GM18868 (cell line): Measurements from ENCODE around the gene ZBTB46.

Experiments
- ATAC-seq: cut with Tn5 transposase; IDR thresholded peaks from one replicate; pipeline ENCODE4 v1.9.1; 2021; ENCODE audit warnings: mild to moderate bottlenecking, moderate library complexity; ENCODE audit not compliant: unreplicated experiment

Gene ZBTB46

DNA sequence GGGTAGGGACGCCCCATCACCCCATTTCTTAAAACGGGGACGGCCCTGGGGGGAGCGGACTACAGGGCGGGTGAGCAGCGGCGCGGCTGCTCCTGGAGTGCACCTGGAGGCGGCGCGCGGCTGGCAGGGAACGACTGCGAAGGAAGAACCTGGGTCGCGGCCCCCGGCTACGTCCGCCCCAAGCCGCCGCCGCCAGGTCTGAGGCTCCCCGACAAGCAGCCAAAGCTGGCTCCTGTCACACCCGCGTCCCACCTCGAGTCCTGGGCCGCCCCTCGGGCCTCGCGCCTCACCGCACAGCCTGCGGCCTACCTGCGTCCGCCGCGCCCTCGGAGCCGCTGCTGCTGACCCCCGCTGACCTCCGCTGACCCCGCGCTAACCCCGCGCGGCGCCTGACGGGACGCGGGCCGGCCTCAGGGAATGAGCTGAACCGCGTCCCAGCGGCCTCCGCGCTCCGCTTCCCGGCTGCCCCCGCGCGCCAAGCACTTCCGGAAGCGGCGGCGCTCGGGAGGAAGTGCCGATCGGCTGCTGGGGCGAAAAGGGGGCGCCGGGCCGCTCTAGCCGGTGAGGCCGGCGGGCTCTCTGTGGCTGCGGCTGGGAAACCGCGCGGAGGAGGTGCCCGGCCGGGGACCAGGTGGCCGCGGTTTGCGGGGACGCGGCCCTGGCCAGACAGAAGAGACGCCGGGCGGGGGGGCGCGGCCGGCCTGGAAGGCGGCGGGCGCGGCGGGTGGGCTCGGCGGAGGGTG, 123.3 kb downstream of the ZBTB46 start, which contains the start of the genes ARFRP1 and ZGPAT:
Gene ARFRP1 (minus strand): TSS at position 419 of the 743 bp plus-strand sequence. CDS start 885 bp downstream, outside the sequence.
Gene ZGPAT (plus strand): TSS at position 482 of the 743 bp plus-strand sequence. CDS start 542 bp downstream, outside the sequence.
- ATAC-seq: peak; percentile 73

DNA sequence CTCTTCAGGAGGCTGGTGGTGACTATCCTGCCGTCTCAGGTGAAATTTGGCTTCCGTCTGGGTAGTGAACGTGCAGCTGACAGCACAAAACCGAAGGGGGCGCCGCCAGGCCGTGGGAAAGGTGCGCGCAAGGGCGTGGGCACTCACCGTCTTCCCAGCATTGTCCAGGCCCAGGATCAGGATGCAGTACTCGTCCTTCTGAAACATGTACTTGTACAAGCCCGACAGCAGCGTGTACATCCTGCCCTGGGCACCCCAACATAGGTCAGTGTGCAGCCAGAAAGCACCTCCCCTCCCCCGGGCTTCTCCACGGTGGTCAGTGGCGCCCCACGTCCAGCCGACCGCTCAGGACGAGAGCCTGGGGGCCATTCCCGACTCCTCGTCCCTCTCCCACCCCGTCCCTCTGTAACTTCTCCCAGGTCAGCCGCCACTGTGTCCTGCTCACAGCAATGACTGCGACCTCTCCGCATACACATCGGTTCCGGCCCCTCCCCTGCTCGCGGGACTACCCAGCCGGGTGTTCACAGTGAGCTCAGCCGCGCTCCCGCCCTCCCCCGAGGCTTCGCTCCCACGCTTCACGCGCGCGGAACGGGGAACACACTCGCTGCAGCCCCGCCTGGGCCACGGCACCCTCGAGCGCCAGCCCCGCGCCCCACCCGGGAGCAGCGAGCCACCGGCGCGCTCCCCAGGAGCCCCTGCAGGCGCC, 124.1 kb downstream of the ZBTB46 start:
- peak; percentile 27 for ATAC-seq

DNA sequence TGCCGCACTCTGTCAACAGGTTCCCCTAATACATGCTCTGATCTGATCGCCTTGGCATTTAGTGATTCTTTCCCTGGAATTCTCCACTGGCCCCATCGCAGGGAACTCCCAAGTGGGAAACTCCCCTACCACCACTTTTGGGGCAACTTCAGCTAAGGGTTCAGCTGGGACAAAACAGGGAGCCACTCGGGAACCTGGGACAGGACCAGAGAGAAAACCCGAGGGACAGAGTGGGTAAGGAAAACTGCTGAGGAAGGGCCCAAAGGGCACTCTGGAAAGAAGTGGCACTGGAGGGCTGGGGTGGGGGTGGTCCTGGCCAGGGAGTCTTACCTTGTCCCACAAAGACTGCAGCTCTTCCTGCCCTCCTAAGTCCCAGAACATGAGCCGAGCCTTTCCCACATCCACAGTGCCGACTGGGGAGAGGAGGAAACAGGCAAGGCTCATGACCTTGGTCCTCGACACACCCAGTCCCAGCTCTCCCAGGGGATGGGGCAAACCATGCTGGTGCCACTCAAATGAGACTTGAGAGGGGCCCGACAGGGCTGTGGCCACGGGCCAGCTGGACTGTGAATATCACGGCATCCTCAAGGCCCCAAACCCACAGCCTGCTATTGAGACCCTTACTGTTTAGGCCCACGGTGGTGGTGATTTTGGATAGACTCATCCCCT, 124.9 kb downstream of the ZBTB46 start:
- no peak for ATAC-seq

DNA sequence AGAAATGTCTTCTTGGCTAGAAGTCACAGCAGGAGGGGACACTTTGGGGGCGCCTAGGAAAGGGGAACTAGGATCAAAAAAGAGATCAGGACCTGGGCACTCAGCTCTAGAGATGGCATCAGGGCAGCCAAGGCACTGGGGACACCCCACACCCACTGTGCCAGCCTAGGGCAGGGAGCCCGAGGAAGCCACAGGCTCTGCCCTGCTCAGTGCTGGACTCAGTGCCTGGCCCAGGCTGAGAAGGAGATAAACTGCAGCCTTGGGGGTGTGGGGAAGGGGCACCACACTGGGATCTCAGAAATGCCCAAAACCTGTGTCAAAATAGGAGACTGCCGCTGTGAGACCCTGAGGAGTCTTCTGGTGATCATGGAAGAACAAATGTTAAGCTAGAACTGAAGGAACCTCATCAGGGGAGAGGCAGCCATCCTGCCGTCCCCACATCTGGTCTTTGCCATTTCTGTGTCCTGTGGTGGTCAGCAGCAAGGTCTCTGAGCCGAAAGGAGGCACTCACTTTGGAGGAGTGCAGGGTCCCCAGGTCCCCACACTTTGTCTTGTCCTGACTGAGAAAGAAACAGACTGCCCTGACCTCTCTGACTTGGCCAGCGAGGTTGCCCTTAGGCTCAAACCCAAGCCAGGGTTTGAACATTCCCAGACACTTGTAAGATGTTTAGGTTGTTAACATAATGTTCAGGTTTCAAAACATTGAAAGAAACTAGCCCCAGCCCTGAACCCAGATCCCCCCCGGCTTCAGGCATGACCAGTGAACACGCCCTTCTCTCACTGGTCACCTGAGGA, 125.6 kb downstream of the ZBTB46 start:
- no peak for ATAC-seq

DNA sequence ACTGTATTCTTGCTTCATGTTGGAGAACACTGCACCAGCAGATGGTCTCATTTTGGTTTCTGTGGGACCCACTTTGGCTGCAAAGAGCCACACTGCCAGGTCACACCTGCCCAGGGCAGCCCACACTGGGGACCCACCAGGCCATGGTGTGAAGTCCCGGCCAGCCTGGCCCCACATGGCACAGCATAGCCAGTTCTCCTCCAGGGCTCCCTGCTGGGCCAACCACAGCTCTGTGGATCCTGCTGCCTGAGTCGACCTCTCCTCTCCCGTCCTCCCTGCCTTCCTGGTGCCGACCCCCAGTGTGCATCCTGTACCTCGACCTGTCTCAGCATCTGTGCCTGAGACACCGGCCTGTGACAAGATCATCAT, 126.3 kb downstream of the ZBTB46 start:
- ATAC-seq: no peak

DNA sequence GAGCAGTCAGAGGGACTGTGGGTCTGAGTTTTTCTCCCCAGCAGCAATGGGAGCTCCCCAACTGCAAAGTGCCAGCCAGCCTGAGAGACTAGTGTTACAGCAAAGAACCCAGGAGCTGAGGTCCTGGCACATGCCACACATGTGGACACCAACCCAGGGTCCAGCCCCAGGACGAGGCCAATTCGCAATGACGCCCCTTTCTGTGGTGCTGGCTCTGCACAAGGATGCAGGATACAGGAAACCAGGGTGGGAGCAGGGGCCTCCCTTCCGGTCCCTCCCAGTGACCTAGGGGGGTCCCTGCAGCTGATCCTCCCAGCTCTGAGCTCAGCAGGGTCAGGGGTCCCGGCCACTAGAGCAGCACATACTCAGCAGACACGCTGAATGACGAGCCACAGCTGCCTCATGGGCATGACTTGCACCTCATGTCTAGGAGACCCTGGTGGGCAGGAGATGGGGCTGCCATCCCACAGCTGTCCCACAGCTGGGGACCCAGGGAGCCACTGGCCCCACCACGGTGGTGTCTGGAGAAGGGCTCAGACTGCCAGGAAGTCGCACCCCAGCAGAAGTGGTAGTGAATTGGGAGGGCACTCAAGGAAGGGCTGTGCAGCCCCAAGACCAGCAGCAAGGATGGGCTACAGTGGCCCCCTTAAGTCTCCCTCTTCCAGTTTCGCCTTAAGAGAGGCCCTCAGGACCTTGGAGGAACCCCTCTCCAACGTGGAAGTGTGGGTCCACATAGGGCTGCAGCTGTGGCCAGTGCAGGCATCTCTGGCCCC, 126.9 kb downstream of the ZBTB46 start:
- ATAC-seq: no peak

DNA sequence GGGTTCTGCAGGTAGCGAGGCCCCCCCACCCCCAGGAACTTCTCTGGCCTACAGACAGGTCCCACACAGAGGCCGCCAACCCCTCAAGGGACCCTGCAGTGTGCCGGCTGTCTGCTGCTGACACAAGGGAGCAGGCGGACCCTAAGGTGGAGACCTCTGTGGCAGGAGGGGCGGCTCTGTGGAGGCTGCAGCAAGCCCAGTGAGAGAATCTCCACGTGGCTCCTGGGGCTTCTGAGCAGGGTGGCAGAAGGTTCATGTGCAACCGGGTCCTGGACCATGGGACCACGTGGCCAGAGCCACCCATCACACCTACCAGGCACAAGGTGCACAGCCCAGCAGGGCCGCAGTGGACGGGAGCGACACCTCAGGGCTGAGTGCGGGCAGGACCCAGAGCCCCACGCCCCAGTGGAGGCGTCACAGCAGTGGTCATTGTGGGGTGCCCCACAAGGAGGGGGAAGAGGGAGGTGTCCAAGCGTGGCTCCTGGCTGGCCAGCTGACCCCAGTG, 127.5 kb downstream of the ZBTB46 start:
- no peak for ATAC-seq

DNA sequence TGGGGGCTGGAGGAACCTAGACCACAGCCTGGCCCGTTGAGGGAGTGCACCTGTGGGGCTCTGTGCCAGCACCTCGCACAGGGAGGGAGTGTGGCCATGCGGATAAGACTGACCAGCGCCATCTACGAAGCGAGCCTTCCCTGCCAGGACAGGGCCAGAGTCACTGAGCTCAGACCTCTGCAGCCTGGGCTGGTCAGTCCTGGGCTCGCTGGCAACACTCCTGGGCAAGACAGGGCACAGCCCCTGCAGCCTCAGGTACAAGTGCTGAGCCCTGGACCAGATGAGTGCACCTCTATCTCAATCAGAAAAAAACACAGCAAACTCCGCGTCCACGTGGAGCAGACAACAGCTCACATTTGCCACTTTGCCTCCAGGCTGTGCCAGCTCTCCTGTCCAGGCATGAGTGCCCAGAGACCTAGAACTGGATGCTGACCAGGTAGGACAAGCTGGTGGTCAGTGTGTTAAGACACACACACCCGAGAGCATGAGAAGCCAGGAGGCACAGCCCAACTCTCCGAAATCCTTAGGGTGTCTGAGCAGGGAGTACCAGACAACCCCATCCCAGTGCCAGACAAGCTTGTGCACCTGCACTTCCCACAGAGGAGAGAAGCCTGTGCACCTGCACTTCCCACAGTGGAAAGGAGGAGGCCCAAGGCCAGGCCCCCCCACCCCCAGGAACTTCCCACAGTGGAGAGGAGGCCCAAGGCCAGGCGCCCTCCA, 128.2 kb downstream of the ZBTB46 start:
- ATAC-seq: no peak

DNA sequence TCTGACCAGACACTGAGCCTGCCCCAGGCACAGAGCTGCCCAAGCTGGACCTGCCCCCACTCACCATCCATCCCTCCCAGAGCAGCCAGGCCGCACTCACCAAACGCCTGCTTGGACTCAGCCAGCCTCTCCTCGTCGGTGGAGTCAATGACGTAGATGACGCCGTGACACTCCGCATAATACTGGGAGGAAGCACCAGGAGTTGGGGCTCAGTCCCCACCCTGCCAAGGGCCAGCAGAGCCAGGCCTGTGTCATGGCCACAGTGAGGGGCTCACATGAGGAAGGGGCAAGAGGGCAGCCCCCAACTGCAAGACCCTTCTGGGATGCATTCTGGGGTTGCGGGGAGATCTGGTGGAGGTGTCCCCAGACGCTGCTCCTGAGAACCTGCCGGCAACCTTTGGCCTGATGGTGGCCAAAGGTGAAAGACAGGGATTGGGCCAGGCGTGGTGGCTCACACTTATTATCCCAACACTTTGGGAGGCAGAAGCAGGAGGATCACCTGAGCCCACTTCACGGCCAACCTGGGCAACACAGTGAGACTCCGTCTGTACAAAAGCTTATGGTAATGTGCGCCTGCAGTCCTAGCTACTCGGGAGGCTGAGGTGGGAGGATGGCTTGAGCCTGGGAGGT, 128.9 kb downstream of the ZBTB46 start:
- ATAC-seq: no peak

DNA sequence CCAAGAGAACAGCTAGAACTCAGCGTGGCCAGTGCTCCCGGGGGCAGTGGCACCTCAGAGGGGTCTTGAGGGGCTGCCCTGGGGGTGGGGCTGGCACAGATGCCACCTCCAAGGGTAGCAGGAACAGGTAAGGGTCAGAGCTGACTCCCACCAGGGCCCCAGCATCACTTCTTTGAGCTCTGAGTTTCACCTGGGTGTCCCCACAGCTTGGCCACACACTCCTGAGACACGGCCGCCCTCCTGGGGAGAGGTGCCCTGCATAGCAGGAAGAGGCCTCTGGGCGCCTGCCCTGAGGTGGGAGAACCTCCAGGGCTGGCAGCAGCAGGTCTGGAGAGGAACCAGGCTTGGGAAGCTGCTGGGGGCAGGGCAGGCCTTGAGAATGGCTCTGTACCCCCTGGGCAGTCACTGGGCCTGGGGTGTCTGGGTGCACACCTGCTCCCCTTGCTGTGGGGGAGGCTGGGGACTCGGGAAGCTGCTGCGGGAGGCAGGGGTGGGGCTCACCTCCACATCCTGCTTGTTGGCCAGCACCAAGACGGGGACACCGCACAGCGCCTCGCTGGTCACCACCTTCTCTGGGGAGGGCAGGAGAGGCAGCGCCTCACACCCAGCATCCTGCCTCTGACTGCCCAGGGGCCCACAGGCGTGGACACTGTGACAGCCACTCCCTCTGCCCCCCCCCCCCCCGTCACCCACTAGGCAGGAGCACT, 129.6 kb downstream of the ZBTB46 start:
- ATAC-seq: no peak

DNA sequence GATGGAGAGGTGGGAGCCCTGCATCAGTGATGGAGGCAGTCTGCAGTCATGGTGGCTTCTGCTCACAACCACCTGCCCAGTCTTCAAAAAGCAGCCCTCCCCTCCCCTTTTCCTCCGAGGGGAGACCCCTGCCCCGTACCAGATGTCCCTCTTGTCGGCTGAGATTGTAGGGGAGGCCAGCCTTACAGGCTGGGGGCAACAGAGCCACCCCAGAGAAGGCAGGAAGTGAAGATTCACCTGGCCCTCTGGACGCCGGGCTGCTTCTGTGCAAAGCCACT, 130.1 kb downstream of the ZBTB46 start:
- ATAC-seq: no peak

DNA sequence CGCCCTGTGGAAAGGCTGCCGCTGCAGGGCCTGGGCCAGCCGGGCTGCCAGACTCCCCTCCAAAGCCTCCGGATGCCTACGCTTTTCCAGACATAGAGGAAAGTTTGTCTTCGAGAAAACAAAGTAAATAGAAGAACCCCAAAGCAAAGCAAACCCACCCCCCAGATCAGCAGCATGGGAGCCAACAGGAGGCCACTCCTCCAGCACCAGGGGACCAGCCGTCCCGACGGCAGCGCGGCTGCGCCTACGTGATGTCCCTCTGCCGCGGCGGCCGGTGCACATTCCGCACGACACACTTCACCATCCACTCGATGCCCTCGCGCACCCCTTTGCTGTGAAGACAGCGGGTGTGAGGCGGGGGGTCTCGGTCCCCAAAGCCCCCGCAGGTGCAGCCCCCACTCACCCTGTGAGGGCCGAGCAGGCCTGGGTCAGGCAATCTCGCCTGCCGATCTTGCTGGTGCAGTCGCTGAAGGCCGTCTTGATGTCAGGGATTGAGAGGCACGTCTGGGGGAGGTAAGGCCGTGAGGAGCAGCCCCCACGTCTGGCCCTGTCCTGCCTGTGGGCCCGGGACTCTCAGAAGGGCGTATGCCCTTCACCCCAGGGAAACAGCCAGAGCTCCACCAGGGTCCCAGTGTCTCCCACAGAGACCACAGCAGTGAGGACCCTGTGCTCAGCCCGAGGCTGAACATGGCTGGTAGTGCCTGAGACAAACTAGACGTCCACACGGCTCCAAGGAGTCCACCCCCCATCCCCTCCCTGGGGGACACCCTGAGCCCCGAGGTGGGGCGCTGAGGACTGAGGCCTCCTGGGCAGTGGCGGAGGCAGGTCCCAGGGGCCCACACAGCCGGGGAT, 130.6 kb downstream of the ZBTB46 start:
- ATAC-seq: no peak

DNA sequence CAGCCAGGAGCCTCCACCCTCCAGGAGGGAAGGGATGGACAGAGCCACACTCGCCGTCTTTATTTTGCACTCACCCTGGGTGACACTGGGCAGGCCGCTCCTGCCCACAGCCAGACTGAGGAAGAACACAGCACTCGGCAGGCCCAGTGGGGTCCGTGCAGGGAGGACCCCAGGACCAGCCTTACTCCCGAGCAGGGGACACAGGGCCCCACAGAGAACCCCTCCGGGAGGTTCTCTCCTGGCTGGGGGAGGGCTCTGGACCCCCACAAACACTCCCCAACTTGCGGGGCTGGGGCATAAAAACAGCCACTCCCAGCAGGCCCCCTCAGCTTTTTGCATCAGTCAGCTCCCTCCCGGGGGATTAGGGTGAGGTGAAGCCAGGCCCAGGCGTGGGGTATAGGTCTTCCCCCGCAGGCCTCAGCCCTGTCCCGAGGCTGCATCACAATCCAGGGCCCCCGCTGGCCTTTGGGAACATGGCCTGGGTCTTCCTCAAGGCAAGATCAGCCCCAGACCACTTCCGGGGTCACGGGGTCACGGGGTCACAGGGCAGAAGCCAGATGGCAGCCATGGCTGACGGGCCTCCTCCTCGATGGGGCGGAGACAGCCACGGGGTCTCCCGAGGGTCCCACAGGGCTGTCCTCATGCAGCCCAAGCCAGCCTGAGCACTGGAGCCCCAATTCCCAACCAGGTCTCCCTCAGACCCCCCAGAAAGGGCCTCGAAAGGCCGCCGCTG, 131.4 kb downstream of the ZBTB46 start:
- no peak for ATAC-seq

DNA sequence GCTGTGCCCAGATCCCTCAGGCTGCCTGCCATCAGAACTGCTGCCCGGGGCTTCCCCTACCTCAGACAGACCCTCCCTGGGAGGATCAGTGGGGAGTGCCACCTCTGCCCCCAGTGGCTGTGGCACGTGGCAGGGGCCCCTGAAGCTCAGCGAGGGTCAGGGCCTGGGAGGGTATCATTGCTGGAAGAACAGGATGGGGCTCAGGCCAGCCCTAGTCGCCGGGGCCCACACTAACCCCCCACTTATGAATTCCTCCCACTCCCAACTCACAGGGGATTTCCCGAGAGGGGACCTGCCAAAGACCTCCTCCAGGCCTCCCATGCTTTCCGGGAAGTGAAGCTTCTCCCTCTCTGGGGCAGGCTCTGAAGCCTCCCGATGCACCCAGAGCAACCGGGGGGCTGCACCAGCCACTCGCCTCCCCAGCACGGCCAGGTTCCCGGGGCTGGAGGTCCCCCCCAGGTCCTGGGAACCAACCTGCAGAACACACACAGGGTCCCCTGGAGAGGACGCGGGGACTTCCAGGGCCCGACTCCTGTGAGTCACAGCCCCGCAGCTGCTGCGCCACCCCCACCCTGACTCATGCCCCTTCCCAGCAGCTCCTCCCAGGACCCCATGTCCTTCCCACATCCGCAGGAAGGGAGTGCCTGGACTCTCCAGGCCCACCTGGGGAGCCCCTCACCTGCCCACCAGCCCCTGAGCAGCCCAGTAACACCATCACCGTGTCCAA, 132.2 kb downstream of the ZBTB46 start:
- no peak for ATAC-seq

DNA sequence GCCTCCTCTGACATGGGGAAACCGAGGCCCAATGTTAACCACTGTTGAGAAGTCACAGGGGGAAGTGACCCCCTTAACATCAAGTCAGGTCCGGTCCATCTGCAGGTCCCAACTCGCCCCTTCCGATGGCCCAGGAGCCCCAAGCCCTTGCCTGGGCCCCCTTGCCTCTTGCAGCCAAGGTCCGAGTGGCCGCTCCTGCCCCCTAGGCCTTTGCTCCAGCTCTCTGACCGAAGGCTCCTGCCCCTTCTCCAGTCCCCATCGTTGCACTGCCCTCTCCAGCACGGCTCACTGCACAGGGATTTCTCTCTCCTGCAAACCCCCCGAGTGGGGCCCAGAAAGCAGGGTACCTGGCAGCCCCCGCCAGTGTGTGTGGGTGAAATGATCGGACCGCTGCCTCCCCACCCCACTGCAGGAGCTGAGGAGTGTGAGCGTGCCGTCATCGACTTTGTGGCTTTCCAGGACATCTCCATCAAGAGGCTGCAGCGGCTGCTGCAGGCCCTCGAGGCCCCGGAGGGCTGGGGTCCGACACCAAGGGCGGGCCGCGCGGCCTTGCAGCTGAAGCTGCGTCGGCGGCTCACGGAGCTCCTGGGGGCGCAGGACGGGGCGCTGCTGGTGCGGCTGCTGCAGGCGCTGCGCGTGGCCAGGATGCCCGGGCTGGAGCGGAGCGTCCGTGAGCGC, 133.1 kb downstream of the ZBTB46 start:
- ATAC-seq: no peak
